Stimulated activated naive CD8-positive, alpha-beta T cell treated with anti-CD3 and anti-CD28 coated beads, Interleukin-15, Interleukin-2, amounts not matched to agents 100 ng/mL and 50 ng/mL, for 24 hours (primary cell): ENCODE data around the gene CCL16.
"Not testable (repeated sequence)": the region's sequence is repeated elsewhere in the genome, so short reads cannot be mapped to it uniquely, and the experiment has no call there.

Experiments
- H3K27ac Mint-ChIP-seq: one replicate; pipeline ENCODE4 v1.8.0; 2021; ENCODE audit warnings: mild to moderate bottlenecking, mixed read lengths
- H3K27me3 Mint-ChIP-seq: one replicate; pipeline ENCODE4 v1.8.0; 2021; ENCODE audit warnings: mixed read lengths
- H3K36me3 Mint-ChIP-seq: one replicate; pipeline ENCODE4 v1.8.0; 2021; ENCODE audit warnings: low read depth, mixed read lengths
- H3K4me1 Mint-ChIP-seq: one replicate; pipeline ENCODE4 v1.8.0; 2021; ENCODE audit warnings: low read depth, mixed read lengths
- H3K4me3 Mint-ChIP-seq: one replicate; pipeline ENCODE4 v1.8.0; 2021; ENCODE audit warnings: mild to moderate bottlenecking, mixed read lengths
- H3K9me3 Mint-ChIP-seq: one replicate; pipeline ENCODE4 v1.8.0; 2021; ENCODE audit warnings: mixed read lengths

CCL16 gene

GRCh38 chr17:36001110-36001771 lies 19.9 kb upstream of the CCL16 start, which contains the start of gene CCL15:
CCL15 (minus strand) TSS chr17:36001553; CDS start chr17:36001492, 61 bp downstream.
- no peaks in the 10 kb centered on the region for H3K9me3 Mint-ChIP-seq
- H3K27me3 Mint-ChIP-seq = peaks cover 5% of the 10 kb centered on the region
- no peak within 1 kb of the TSS for H3K4me3 Mint-ChIP-seq
- H3K4me1 Mint-ChIP-seq = peaks cover 27% of the 10 kb centered on the region
- no peak within 1 kb of the TSS for H3K27ac Mint-ChIP-seq
- no peaks in the 10 kb centered on the region for H3K36me3 Mint-ChIP-seq

DNA sequence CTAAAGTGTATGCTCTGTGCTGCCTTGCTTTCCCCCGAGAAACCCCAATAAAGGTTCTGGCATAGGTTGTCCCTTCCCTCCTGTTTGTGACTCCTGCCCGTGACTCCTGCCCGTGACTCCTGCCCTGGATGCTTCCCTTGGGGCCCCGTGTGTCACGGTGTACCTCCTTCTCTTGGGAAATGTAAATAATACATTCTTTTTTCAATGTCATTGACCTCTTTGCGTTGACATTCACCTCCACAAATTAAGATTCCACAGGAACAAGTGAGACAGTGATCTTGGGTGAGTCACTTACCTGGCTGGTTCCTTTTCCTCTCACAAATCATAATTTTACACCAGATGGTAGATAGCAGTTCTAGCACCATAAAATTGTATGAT lies 19.4 kb upstream of the CCL16 start:
- H3K27me3 Mint-ChIP-seq = peaks cover 6% of the 10 kb centered on the region
- no peak overlapping the region for H3K4me3 Mint-ChIP-seq
- H3K36me3 Mint-ChIP-seq = no peaks in the 10 kb centered on the region
- H3K9me3 Mint-ChIP-seq = no peaks in the 10 kb centered on the region
- no peak overlapping the region for H3K27ac Mint-ChIP-seq
- H3K4me1 Mint-ChIP-seq = peaks cover 29% of the 10 kb centered on the region

DNA sequence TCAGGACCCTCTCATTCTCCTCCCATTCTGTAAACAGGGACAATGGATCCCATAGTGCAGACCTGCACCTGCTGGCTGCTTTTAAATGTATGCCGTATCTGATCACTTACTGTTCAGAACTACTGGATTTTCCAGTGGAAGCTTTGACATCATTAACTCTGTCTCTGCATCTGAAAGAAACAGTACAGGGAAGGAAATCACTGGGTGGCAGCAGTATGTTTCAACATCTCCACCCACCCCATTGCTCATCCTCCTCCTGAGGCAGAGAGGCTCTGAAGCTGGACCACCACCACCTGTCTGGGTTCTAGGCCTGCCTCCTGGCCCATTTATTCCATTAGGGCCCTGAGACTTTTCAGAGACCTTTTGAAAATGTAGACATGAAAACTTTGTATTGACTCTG lies 17.5 kb upstream of the CCL16 start:
- Mint-ChIP-seq H3K4me3 (no peak overlapping the region), H3K27ac (no peak overlapping the region), H3K4me1 (peaks cover 22% of the 10 kb centered on the region), H3K27me3 (peaks cover 14% of the 10 kb centered on the region), H3K36me3 (no peaks in the 10 kb centered on the region), H3K9me3 (no peaks in the 10 kb centered on the region)

DNA sequence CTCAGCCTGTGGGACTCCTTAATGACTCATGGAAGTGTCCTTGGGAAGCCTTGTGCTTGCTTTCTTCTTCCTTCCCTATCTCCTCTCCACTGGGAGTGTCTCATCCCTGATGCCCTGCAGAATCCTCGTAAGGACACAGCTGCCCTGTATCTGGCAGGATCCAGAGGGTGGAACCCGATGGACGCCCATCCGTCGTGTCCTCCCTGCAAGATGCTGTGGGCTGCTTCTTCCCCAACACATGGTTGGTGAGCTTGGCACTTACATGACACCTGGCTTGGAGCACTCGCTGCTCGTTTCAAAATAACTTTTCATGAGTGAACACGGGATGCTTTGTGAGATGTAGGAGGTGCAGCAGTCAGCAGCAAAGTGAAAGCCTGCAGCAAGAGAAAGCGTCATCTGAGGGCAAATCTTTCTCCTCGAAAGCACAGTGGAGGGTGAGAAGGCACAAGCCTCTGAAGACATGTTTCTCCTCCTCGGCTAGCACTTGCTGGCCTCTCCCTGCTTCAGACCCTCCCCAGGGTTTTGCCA lies 16.8 kb upstream of the CCL16 start:
- H3K4me1 Mint-ChIP-seq = peaks cover 22% of the 10 kb centered on the region
- H3K4me3 Mint-ChIP-seq = no peak overlapping the region
- H3K36me3 Mint-ChIP-seq = no peaks in the 10 kb centered on the region

GRCh38 chr17:35995346-35995745 lies 14.0 kb upstream of the CCL16 start:
- H3K4me3 Mint-ChIP-seq, H3K36me3 Mint-ChIP-seq, H3K9me3 Mint-ChIP-seq, H3K27ac Mint-ChIP-seq: not testable (repeated sequence)
- Mint-ChIP-seq H3K27me3 (peaks cover 24% of the 10 kb centered on the region), H3K4me1 (peaks cover 17% of the 10 kb centered on the region)

More for the DNA sequence above, 16.8 kb upstream of the CCL16 start:
- Mint-ChIP-seq H3K27ac (no peak overlapping the region), H3K9me3 (no peaks in the 10 kb centered on the region), H3K27me3 (peaks cover 17% of the 10 kb centered on the region)

DNA sequence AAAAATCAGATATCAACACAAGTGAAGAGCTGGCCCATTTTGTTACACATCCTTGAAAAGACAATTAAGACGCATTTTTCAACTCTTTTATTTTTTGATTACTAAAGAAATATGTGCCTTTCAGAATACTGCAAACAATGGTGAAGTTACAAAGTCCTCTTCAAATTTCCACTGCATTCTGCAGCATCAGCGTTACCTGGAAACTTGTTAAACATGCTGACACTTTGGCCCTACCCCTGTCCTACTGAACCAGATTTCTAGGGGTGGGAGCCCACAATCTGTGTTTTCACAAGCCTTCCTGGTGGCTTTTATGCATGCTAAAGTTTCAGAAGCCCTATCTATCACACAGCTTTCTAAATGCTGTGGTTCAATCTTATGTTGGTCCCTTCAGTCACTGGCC lies 9.8 kb upstream of the CCL16 start:
- Mint-ChIP-seq H3K4me3 (no peak overlapping the region), H3K9me3 (peaks cover 10% of the 10 kb centered on the region), H3K27me3 (peaks cover 25% of the 10 kb centered on the region), H3K36me3 (peaks cover 5% of the 10 kb centered on the region), H3K27ac (no peak overlapping the region), H3K4me1 (peaks cover 3% of the 10 kb centered on the region)

DNA sequence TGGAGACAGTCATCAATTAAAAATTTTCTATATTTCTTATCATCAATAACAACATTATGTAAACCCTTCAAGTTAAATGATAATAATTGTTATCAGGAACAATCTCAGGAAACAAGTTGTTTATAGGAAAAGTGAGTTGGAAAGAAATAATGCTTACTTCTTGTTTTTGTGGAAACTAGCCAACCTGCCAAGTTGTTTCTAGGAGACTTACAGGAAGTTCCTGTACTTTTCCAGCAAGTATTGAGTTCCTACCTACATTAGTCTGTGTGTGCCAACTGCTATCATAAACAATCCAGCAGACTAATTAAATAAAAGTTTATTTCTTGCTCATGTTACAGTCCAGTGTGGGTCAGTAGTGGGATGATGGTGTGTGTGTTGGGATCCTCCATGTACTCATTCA lies 6.9 kb upstream of the CCL16 start:
- Mint-ChIP-seq H3K36me3 (peaks cover 5% of the 10 kb centered on the region), H3K27me3 (peaks cover 13% of the 10 kb centered on the region), H3K4me3 (no peak overlapping the region), H3K9me3 (peaks cover 10% of the 10 kb centered on the region), H3K4me1 (no peaks in the 10 kb centered on the region), H3K27ac (no peak overlapping the region)

DNA sequence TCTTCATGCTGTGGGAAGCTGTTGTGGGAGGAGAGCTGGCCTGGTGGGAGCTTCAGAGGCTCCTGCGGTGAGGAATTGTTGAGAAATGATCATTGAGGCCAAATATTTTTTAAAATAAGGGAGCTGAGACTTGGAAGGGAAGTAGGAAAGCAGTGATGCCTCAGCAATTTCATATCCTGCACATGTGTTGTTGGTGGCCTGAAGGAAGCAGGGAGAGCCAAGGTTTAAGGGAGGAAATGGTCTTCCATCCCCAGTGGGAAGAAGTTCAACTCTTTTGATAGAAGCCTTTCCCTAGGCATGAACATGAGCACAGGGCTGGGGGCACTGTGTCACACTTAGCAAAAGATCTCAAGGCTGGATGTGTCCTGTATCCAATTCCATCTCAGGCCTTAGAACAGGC lies 5.3 kb upstream of the CCL16 start, which contains the start of gene CCL14:
CCL14 (minus strand) TSS at position 87 of the 400 bp plus-strand sequence; CDS start at position 7, 80 bp downstream.
- H3K36me3 Mint-ChIP-seq = peaks cover 5% of the 10 kb centered on the region
- H3K4me3 Mint-ChIP-seq = no peak within 1 kb of the TSS
- H3K27me3 Mint-ChIP-seq = peaks cover 4% of the 10 kb centered on the region
- peaks cover 4% of the 10 kb centered on the region for H3K4me1 Mint-ChIP-seq
- no peak within 1 kb of the TSS for H3K27ac Mint-ChIP-seq
- peaks cover 10% of the 10 kb centered on the region for H3K9me3 Mint-ChIP-seq

DNA sequence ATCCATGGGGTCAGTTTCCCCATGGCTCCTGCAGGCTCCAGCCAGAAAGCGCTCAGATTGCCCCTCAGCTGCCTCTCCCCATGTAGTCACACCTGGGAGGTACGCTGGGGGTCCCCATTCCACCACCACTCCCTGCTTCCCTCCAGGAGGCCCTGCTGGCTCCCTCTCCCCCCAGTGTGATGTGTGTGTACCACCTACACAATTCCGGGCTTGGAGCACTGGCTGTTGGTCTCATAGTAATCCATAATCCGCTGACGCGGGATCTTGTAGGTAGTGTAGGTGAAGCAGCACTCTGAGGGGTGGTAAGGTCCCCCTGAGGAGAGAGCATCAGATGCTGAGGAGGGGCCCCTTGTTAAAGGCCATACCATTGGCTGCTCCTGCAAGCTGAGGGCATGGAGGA lies 2.8 kb upstream of the CCL16 start:
- H3K36me3 Mint-ChIP-seq = peaks cover 5% of the 10 kb centered on the region

GRCh38 chr17:35982409-35983191 lies 1.3 kb upstream of the CCL16 start:
- Mint-ChIP-seq H3K27ac (no peak overlapping the region), H3K9me3 (no peaks in the 10 kb centered on the region), H3K27me3 (peaks cover 6% of the 10 kb centered on the region), H3K4me3 (no peak overlapping the region), H3K36me3 (no peaks in the 10 kb centered on the region), H3K4me1 (peaks cover 4% of the 10 kb centered on the region)

More for the DNA sequence above, 2.8 kb upstream of the CCL16 start:
- H3K27me3 Mint-ChIP-seq = peaks cover 8% of the 10 kb centered on the region
- peaks cover 5% of the 10 kb centered on the region for H3K9me3 Mint-ChIP-seq
- H3K4me1 Mint-ChIP-seq = peaks cover 4% of the 10 kb centered on the region
- no peak overlapping the region for H3K4me3 Mint-ChIP-seq
- no peak overlapping the region for H3K27ac Mint-ChIP-seq

- peaks cover 6% of the 10 kb centered on the region for H3K27me3 Mint-ChIP-seq
These were observed 622 bp upstream of the CCL16 start for GRCh38 chr17:35981908-35982330.

DNA sequence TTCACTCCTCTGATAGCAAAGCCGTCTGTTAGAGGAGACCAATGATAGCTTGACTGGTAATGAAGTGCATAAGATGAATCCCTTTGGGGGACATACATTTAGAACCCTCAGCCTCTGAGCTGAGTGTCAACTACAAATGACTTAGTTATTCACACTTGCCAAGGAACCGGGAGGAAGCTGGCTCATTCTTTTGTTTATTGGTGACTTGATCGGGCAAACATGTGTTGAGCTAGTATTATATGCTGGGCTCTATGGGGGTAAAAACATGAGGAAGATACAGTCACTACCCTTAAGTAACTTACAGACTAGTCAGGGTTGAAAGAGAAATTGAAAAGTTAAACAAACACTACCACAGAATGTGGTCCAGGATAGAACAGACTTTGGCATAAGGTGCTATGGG lies 3.0 kb downstream of the CCL16 start:
- Mint-ChIP-seq H3K9me3 (no peaks in the 10 kb centered on the region), H3K4me1 (peaks cover 12% of the 10 kb centered on the region), H3K27me3 (peaks cover 12% of the 10 kb centered on the region), H3K36me3 (no peaks in the 10 kb centered on the region), H3K27ac (no peak overlapping the region), H3K4me3 (no peak overlapping the region)

More at GRCh38 chr17:35981908-35982330, 622 bp upstream of the CCL16 start:
- no peaks in the 10 kb centered on the region for H3K36me3 Mint-ChIP-seq
- no peaks in the 10 kb centered on the region for H3K9me3 Mint-ChIP-seq
- H3K27ac Mint-ChIP-seq = no peak overlapping the region
- peaks cover 4% of the 10 kb centered on the region for H3K4me1 Mint-ChIP-seq
- no peak overlapping the region for H3K4me3 Mint-ChIP-seq

- Mint-ChIP-seq H3K27ac (no peak overlapping the region), H3K9me3 (no peaks in the 10 kb centered on the region), H3K4me3 (no peak overlapping the region), H3K4me1 (peaks cover 12% of the 10 kb centered on the region), H3K36me3 (no peaks in the 10 kb centered on the region), H3K27me3 (peaks cover 12% of the 10 kb centered on the region)
These were observed 3.8 kb downstream of the CCL16 start for GRCh38 chr17:35977509-35977908.

DNA sequence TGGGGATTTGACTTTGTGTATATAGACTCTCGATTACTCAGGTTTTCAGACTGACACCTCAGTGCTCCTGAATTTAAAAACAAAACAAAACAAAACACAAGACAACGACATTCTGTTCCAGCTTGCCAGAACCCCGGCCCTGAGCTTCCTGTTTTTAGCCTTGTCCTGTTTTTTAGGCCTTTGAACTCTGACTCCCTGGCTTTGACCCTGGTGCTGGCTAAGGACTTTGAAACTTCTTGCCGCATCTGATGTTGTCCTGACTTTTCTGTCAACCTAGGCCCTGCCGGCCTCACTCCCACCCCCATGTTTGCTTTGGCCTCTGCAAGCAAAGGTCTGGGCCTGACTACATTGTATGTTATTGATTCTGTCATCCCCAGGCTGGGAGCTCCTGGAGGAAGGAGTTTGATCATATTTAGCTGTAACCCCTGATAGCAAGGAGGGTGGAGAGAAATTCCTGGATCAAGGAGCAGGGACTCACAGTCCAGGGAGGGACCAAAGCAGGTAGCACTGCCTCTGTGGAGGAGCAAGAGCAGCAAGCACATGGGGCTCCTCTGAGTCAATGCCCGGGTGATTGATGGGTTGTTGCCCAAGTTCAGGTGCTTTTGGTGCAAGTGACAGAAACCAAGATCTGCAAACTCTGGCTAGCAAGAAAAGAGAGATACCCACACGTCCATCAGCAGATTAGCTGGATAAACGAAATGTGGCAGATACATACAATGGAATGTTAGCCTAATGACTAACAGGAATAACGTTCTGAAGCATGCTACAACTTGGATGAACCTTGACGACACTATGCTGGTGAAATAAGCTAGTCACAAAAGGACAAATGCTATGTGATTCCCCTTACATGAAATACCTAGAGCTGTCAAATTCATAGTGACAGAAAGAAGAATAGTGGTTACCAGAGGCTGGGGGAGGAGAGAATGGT lies 7.7 kb downstream of the CCL16 start:
- Mint-ChIP-seq H3K27ac (peak overlapping the region; percentile 16), H3K4me3 (no peak overlapping the region), H3K27me3 (peaks cover 6% of the 10 kb centered on the region), H3K9me3 (no peaks in the 10 kb centered on the region), H3K4me1 (peaks cover 19% of the 10 kb centered on the region), H3K36me3 (no peaks in the 10 kb centered on the region)
